ES-I3 (cell line): ENCODE results near the gene PRR11.
A peak's percentile ranks its signal among the peaks of the same experiment; 100 is the strongest.

Experiments
- H3K36me3 ChIP-seq: 2 replicates; pipeline ENCODE4 v1.6.1; 2013; ENCODE audit warnings: mild to moderate bottlenecking, low read length, control low read depth, moderate library complexity; ENCODE audit not compliant: insufficient read depth
- H3K4me1 ChIP-seq: 2 replicates; pipeline ENCODE4 v1.6.1; 2013; ENCODE audit warnings: mild to moderate bottlenecking, control low read depth, low read length; ENCODE audit not compliant: insufficient read depth
- H3K9ac ChIP-seq: 2 replicates; pipeline ENCODE4 v1.6.1; 2013; ENCODE audit warnings: low read depth, mild to moderate bottlenecking, low read length, moderate library complexity
- H3K9me3 ChIP-seq: 2 replicates; pipeline ENCODE4 v1.6.1; 2013; ENCODE audit warnings: mild to moderate bottlenecking, low read length, moderate library complexity; ENCODE audit not compliant: control insufficient read depth, insufficient read depth

Gene PRR11

DNA sequence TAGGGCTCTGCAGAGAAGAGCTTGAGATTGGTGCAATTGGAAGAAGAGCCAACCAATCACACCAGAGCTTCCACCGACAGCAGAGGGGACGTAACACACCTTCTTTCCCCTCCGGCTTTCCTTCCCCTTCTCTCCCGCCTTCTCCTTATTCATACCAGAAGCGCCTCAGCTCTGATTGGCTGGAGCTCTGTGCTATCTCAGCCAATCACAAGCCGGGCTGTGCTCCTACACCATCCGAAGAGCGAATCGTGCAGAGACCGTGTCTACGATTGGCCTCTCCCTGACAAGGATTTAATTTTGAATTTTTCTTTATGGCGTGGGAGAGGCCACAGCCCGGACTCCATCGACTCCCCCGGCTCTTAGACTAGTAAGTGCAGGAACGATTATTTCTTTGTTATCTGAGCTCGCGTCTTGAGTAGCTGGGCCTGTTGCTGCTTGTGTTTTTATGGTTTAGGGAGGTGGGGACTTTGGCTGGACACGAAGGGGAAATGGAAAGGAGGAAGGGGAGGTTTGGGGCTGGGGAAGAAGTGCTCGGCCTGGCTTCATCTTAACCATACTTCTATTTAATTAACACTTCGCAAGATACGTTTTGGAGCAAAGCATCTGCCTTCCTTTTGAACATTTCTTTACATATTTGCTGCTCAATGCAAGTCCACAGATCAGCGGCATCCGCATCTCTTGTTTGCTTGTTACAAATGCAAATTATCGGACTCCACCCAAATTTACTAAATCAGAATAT is at the start of gene PRR11:
PRR11 (plus strand) TSS at position 308 of the 739 bp plus-strand sequence. CDS start 14,007 bp downstream, outside the sequence.
- Histone ChIP-seq H3K4me1 (peaks cover 9% of the 10 kb centered on the region; the same call in 1 of the 2 replicates), H3K36me3 (no peaks in the 10 kb centered on the region), H3K9ac (peak within 1 kb of the TSS; percentile 95), H3K9me3 (no peaks in the 10 kb centered on the region)

DNA sequence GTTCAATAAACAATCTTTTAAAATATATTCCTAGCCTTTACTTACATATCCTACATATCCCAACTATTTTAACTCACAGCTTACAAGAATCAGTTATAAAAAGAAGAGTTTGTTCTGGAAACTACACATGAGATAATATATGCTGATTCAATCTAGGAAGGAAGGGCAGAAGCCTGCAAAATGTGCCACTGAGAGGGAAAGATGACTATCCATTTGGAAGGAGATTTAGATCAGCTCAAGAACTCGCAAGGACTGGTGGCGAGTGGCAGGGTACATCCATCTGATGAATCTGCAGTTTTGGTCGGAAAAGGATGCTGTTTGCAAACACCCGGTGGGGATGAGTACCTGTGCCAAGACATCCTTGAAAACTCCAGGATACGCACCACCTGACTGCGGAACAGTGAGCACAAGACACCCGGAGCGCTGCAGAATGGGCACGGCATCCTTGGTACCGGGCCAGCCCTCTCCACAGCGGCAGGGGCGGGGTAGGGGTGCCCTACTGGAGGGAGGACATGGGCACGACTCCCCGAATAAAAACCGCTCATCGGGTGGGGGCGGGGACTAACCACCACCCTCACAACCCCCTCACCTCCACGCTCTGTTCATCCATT is 49.6 kb upstream of the PRR11 start:
- Histone ChIP-seq H3K36me3 (peaks cover 3% of the 10 kb centered on the region; the same call in 1 of the 2 replicates), H3K9me3 (no peaks in the 10 kb centered on the region), H3K9ac (peak overlapping the region; percentile 75), H3K4me1 (no peaks in the 10 kb centered on the region)

DNA sequence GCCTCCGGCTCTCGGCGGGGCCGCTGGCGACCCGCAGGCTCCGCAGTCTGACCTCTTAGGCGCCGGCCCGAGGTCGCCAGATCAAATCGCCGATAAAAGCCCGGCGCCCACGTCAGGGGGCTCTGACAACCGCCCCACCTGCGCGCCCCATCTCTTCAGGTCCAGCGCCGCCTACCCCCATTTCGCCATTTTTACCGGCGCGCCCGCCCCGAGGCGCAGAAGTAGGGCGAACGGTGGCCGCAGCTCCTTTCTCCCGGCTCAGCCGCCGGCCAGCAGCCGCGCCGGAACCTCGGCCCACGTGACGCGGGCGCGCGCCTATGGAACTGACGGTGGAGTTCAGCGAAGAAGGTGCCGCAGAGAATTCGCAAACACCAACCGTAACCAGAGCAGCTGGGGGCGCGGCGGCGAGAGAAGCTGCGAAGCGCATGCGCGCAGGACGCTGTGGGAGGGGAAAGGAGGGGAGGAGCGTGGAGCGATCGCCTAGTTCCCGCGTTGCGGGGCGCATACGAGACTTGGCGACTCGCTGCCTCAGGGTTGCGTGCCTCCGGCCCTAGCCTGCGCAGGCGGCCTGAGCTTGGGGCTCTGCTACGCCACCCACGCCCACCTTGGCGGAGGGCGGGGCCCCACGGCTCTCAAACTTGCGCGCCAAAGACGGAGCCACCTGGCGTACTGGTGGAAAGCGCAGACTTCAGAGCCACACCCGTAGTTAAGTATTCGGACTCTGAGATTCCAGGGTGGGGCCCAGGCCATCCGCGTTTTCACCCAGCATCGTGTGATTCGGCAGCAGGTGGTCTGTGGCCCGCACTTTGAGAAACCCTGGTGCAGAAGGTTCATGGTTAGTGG is 48.9 kb upstream of the PRR11 start, which contains the start of gene TRIM37:
TRIM37 (minus strand) TSS at position 418 of the 843 bp plus-strand sequence. CDS start 419 bp downstream, outside the sequence.
- no peaks in the 10 kb centered on the region for H3K9me3 ChIP-seq
- peak within 1 kb of the TSS; percentile 75 for H3K9ac ChIP-seq
- H3K36me3 ChIP-seq: peaks cover 3% of the 10 kb centered on the region; the same call in 1 of the 2 replicates
- H3K4me1 ChIP-seq: no peaks in the 10 kb centered on the region

DNA sequence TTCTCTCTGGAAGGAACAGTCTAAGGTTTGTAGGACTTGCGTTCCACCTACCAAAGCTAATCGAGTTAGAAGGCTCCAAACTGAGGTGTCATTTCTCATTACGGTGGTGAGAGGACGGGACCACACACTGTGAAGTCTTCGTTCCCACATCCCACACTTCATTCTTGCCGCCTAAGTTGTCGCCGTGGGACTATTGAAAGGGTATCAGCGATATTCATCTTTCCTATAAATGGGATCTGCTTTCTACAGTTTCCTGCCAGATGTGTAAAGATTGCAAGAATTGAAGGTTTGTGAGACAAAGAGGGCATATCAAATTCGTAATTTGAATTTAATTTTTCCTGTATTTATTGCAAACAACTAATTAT is 48.3 kb upstream of the PRR11 start:
- Histone ChIP-seq H3K4me1 (no peaks in the 10 kb centered on the region), H3K9ac (peak overlapping the region; percentile 75), H3K36me3 (peaks cover 3% of the 10 kb centered on the region; the same call in 1 of the 2 replicates), H3K9me3 (no peaks in the 10 kb centered on the region)

DNA sequence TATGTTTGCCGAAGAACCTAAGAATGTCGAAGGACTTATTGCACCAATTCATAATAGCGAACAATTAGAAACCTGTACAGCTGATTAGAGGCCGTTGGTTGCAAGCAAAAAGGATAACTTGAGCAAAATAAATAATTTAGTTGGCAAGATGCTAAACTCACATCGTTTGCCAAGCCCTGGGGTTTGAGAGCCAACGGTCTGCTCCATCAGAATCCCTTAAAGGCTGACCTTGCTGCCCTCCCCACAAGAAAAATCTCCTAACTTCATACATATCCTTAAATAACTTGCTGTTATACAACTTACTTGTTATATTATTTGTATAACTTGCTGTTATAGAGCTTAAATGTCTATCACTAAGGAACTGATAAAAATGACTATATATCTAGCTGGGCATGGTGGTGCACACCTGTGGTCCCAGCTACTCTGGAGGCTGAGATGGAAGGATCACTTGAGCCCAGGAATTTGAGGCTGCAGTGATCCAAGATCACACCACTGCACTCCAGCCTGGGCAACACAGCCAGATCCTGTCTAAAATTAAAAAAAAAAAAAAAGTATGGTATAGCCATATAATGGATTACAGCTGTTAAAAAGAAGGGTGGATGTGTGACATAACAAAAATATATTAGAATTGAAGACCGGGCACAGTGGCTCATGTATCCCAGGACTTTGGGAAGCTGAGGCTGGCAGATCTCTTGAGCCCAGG is 47.0 kb upstream of the PRR11 start:
- no peak overlapping the region for H3K9ac ChIP-seq
- H3K4me1 ChIP-seq: no peaks in the 10 kb centered on the region
- peaks cover 3% of the 10 kb centered on the region; the same call in 1 of the 2 replicates for H3K36me3 ChIP-seq
- no peaks in the 10 kb centered on the region for H3K9me3 ChIP-seq

DNA sequence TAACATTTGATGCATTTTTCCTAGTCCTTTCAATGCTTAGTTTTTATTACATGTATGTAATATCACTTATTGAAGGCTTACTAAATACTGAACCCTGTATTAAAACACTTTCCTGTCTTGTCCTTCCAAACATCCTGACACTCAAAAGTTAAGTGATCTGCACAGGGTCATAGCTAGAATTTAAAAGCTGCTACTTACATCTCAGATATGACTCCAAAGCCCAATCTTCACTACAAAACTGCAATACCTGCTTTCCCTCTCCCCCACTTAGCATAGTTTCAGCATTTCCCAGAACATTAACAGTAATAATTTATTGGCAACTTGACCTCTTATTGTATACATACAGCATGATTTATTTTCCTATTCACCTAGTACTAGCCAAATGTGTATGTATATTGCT is 44.6 kb upstream of the PRR11 start:
- no peak overlapping the region for H3K9ac ChIP-seq
- H3K36me3 ChIP-seq: 0 out of 2 replicates have a peak, but pooled peaks cover 4% of the 10 kb centered on the region
- H3K4me1 ChIP-seq: no peaks in the 10 kb centered on the region

DNA sequence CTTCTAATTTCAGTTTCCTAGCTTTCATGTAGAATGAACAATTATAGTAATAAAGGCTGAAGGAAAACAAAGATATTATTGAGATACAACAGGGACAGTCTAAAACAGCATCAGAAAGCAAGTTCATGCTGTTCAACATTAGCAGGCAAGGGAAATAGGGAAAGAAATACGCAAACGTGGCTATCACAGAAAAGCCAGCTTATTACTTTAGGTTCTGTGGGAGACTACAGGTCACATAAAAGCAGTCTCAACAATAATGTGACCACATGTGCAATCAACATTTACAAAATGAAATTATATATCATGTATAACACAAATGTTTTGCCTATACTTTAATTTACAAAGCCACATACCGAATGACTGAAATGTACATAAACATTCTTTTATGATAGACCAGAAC is 44.0 kb upstream of the PRR11 start:
- Histone ChIP-seq H3K9me3 (no peaks in the 10 kb centered on the region), H3K9ac (no peak overlapping the region), H3K36me3 (0 out of 2 replicates have a peak, but pooled peaks cover 4% of the 10 kb centered on the region), H3K4me1 (no peaks in the 10 kb centered on the region)

More for the DNA sequence above, 44.6 kb upstream of the PRR11 start:
- H3K9me3 ChIP-seq: no peaks in the 10 kb centered on the region

DNA sequence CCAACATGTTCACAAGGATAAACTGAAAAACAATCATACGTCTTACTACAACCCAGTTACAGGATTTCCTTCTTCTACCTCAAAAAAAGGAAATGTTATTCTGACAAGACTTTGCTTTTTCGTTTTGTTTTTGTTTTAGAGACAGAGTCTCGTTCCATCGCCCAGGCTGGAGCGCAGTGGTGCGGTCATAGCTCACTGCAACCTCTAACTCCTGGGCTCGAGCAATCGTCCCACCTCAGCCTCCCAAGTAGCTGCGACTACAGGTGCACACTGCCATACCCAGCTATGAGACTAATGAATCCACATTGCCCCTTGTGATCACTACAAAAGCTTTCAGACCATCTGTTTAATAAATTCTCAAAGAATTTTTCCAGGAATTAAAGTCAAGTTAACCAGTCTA is 40.1 kb upstream of the PRR11 start:
- no peaks in the 10 kb centered on the region for H3K9me3 ChIP-seq
- H3K9ac ChIP-seq: no peak overlapping the region
- no peaks in the 10 kb centered on the region for H3K4me1 ChIP-seq
- H3K36me3 ChIP-seq: peaks cover 9% of the 10 kb centered on the region

DNA sequence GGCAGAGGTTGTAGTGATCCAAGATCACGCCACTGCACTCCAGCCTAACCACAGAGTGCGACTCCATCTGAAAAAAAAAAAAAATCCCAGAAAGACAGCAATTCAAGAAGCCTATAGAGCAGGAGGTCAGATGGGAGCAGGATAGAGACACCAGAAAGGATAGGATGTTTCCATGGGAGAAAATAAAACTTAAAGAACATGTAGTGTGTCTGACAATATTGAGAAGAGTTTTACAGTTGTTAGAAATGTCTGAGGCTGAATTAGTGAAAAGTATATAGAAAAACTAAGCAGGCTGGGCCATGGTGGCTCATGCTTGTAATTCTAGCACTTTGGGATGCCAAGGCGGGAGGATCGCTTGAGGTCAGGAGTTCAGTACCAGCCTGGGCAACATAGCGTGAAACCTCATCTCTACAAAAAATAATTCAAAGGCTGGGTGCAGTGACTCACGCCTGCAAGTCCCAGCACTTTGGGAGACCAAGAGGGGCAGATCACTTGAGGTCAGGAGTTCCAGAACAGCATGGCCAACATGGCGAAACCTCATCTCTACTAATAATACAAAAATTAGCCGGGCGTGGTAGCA is 33.6 kb upstream of the PRR11 start:
- Histone ChIP-seq H3K9ac (no peak overlapping the region), H3K4me1 (no peaks in the 10 kb centered on the region), H3K9me3 (no peaks in the 10 kb centered on the region), H3K36me3 (peaks cover 6% of the 10 kb centered on the region)

DNA sequence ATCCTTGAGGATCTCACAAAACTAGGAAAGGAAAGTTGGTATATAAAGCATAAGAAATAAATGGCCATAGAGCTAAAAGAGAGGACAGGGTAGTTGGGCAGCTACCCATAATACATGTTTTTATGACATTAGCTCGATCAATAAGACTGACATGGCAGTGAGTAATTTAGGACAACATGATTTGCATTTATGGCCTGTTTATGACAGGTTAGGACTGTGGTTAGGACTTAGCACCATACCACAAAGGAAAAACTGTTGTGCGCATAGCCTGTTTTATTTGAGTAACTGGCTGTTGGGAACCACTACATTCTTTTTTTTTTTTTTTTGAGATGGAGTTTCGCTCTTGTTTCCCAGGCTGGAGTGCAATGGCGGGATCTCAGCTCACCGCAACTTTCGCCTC is 30.9 kb upstream of the PRR11 start:
- peaks cover 11% of the 10 kb centered on the region for H3K36me3 ChIP-seq
- H3K9ac ChIP-seq: no peak overlapping the region
- H3K9me3 ChIP-seq: no peaks in the 10 kb centered on the region
- H3K4me1 ChIP-seq: no peaks in the 10 kb centered on the region

DNA sequence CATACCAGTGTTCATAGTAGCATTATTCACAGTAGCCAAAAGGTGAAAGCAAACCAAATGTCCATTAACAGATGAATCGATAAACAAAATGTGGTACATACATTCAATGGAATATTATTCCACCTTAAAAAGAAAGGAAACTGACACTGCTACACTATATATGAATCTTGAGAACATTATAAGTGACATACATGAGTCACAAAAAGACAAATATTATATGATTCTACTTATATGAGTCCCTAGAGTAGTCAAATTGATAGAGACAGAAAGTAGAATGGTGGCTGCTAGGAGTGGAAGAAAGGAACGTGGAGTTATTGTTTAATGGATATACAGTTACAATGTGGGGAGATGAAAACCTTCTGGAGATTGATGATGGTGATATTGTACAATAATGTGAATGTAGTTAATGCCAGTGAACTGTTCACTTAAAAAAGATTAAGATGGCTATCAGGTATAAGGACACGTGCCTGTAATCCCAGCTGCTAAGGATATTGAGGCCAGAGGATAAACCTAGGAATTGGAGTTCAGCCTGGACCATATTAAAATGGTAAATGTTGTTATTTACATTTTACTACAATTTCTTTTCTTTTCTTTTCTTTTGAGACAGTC is 28.6 kb upstream of the PRR11 start:
- Histone ChIP-seq H3K36me3 (peaks cover 5% of the 10 kb centered on the region; the same call in 1 of the 2 replicates), H3K4me1 (no peaks in the 10 kb centered on the region), H3K9ac (no peak overlapping the region), H3K9me3 (no peaks in the 10 kb centered on the region)

DNA sequence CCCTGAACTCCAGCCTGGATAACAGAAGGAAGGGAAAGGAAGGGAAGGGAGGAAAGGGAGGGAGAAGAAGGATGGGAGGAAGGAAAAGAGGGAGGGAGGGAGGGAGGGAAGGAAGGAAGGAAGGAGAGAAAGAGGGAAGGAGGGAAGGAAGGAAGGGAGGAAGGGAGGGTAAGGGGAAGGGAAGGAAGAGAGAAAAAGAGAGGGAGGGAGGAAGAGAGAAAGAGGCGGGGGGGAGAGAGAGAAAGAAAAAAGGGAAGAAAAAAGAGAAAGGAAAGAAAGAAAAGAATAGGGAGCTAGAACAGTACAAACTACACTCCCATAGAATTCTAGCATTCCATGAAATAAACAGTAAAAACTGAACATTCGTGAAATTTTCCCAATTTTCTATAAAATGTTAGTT is 25.7 kb upstream of the PRR11 start:
- H3K9me3 ChIP-seq: no peaks in the 10 kb centered on the region
- no peaks in the 10 kb centered on the region for H3K4me1 ChIP-seq
- H3K36me3 ChIP-seq: peaks cover 5% of the 10 kb centered on the region; the same call in 1 of the 2 replicates
- no peak overlapping the region for H3K9ac ChIP-seq

DNA sequence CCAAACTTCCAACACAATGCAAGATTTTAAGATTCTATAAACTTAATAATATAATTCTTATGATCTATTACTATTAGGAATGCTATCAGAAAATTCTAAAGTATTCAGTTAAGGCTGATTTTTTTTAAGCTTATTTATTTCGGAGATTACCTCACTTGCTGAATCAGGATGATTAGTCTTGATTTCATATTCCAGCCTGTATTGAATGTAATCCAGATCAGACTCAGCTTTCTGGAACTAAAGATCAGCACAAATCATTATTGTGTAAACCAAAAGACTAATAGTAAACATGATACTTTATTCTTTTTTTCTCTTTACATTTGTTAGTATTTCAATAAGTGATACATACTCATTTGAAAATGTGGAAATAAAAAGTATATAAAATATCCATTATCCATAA is 24.4 kb upstream of the PRR11 start:
- H3K4me1 ChIP-seq: no peaks in the 10 kb centered on the region
- H3K9ac ChIP-seq: no peak overlapping the region
- H3K9me3 ChIP-seq: no peaks in the 10 kb centered on the region
- peaks cover 5% of the 10 kb centered on the region; the same call in 1 of the 2 replicates for H3K36me3 ChIP-seq
